Neural progenitor cell (in vitro differentiated cells): Measurements from ENCODE around the gene TMEM243.

Experiments
- EZH2 ChIP-seq: fragments of 200-600 bp; sonication (generic); IDR thresholded peaks from 2 replicates; pipeline ENCODE4 v1.6.1; 2017; ENCODE audit warnings: antibody characterized with exemption, mild to moderate bottlenecking, moderate library complexity
- EZH2phosphoT487 ChIP-seq: fragments of 200-600 bp; sonication (generic); IDR thresholded peaks from 2 replicates; pipeline ENCODE4 v1.6.1; 2017; ENCODE audit warnings: antibody characterized with exemption
- TF ChIP-seq, protein P1 (sequence below): fragments of 200-600 bp; sonication (generic); IDR thresholded peaks from 2 replicates; pipeline ENCODE4 v1.5.1; 2017; ENCODE audit warnings: antibody characterized with exemption, mild to moderate bottlenecking

DNA sequence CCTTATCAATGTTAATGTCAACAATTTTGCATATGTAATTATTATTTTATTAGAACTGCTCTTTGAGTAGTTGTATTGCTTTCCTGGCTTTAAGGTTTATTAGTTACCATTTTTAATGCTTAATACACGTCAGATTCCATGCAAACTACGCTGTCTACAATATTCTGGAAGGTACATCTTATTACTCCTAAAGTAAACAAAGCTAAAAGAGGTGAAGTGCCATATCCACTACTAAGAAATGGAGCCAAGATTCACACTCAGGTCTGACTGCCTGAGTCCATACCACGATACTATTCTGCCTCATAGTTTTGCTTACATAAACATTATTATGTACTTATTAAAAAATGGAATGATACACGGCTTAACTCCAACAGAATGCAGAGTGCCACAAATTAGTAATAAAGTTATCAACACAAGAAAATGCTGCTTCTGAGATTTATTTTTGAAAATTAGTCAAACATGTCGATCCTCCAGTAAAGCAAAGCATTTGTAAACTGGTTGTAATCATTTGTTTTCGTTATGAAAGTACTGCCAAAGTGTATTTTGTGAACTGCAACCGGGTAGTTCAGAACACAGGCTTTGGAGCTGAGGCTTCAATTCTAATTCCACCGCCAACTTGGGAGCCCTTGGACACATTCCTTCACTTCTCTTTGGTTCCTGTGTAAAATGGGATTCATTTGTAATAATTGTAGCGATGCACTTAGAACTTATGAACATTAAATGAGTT lies 68.4 kb downstream of the TMEM243 start:
- TF ChIP-seq, protein P1, sequence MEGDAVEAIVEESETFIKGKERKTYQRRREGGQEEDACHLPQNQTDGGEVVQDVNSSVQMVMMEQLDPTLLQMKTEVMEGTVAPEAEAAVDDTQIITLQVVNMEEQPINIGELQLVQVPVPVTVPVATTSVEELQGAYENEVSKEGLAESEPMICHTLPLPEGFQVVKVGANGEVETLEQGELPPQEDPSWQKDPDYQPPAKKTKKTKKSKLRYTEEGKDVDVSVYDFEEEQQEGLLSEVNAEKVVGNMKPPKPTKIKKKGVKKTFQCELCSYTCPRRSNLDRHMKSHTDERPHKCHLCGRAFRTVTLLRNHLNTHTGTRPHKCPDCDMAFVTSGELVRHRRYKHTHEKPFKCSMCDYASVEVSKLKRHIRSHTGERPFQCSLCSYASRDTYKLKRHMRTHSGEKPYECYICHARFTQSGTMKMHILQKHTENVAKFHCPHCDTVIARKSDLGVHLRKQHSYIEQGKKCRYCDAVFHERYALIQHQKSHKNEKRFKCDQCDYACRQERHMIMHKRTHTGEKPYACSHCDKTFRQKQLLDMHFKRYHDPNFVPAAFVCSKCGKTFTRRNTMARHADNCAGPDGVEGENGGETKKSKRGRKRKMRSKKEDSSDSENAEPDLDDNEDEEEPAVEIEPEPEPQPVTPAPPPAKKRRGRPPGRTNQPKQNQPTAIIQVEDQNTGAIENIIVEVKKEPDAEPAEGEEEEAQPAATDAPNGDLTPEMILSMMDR, result no peak
- no peak for TF ChIP-seq EZH2
- no peak for TF ChIP-seq EZH2phosphoT487
